ENCODE data around the gene PHTF2. TPM values are rescaled to one million over a fixed set of nuclear protein-coding genes. Genes with fewer than 3 reads are reported as not detected.

PHTF2 gene
- total RNA-seq, 4 donors from 2014 or later = 8.6 to 54.5 (median 14.5) TPM

GRCh38 chr7:77859343-77859742 is 60.8 kb downstream of the PHTF2 start:
- H3K27me3 ChIP-seq = no peaks in the 10 kb centered on the region

DNA sequence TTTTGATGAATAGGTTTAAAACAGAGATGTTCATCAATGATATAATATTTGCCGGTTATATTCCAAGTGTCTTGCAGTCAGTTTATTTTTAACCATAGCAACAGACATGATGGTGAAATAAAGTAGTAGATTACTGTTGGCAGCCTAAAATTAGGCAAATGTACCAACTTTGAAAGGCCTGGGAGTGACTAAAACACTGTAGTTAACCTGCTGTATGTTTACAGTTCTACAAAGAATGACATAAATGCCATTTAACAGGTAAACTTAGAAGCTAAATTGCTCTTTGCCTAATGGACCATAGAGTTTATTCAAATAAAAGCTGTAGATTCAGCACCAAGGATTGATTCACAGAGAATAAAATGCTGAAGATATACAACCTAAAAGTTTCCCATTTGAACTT is 64.1 kb downstream of the PHTF2 start:
- Histone ChIP-seq H3K9me3 (no peaks in the 10 kb centered on the region), H3K27ac (no peak overlapping the region), H3K36me3 (no peaks in the 10 kb centered on the region), H3K4me3 (no peak overlapping the region), H3K27me3 (no peaks in the 10 kb centered on the region), H3K4me1 (peaks cover 0 to 8% (median 0%) of the 10 kb centered on the region in 4 donors)
- no peak for DNase-seq
- TF ChIP-seq CTCF (IDR thresholded peaks at IDR 0.05) (no peak), POLR2A (IDR thresholded peaks at IDR 0.05) (no peak)

More at GRCh38 chr7:77859343-77859742, 60.8 kb downstream of the PHTF2 start:
- Histone ChIP-seq H3K9me3 (no peaks in the 10 kb centered on the region), H3K4me1 (no peaks in the 10 kb centered on the region), H3K4me3 (no peak overlapping the region), H3K27ac (peak overlapping the region in 1 of 4 donors; percentile 19), H3K36me3 (no peaks in the 10 kb centered on the region)
- TF ChIP-seq CTCF (IDR thresholded peaks at IDR 0.05) (no peak), POLR2A (IDR thresholded peaks at IDR 0.05) (no peak)
- DNase-seq = no peak

DNA sequence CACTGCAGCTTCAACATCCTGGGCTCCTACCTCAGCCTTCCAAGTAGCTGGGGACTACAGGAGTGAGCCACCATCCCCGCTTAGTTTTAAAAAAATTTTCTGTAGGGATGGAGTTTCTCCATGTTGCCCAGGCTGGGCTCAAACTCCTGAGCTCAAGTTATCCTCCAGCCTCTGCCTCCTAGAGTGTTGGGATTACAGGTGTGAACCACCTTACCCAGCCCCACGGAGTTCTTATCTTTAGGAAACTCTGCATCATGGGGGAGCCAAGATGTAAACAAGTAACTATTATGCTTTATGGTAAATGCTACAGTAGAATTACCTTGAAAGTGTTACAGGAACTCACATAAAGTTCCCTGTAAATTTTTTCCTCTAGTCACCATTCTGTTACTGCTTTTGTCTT is 65.3 kb downstream of the PHTF2 start:
- no peak overlapping the region for H3K27ac ChIP-seq
- H3K9me3 ChIP-seq = no peaks in the 10 kb centered on the region
- no peaks in the 10 kb centered on the region for H3K27me3 ChIP-seq
- no peak for DNase-seq
- no peaks in the 10 kb centered on the region for H3K36me3 ChIP-seq
- H3K4me1 ChIP-seq = peaks cover 0 to 8% (median 0%) of the 10 kb centered on the region in 4 donors
- H3K4me3 ChIP-seq = no peak overlapping the region
- no peak for TF ChIP-seq CTCF (IDR thresholded peaks at IDR 0.05)
- no peak for TF ChIP-seq POLR2A (IDR thresholded peaks at IDR 0.05)

DNA sequence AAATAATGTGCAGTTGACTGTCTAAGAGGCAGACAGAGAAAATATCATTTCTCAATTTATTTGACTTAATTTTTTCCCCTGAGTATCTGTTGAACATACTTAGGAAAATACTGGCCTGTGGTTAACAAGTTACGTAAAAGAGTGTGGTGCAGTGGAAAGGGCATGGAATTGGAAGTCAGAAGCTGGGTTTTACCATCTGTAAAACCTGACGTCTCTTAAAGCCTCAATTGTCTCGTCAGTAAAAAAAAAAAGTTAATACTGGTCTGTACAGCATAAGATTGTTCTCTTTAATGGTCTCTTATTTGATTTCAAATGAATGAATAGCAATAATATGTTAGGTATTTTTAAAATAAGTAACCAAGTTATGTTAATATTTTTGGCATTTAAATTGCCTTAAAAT is 67.8 kb downstream of the PHTF2 start:
- Histone ChIP-seq H3K9me3 (no peaks in the 10 kb centered on the region), H3K4me3 (no peak overlapping the region), H3K4me1 (peaks cover 0 to 8% (median 0%) of the 10 kb centered on the region in 4 donors), H3K27ac (no peak overlapping the region), H3K27me3 (no peaks in the 10 kb centered on the region), H3K36me3 (no peaks in the 10 kb centered on the region)
- no peak for DNase-seq
- TF ChIP-seq CTCF (IDR thresholded peaks at IDR 0.05) (no peak), POLR2A (IDR thresholded peaks at IDR 0.05) (no peak)

- H3K9me3 ChIP-seq = no peaks in the 10 kb centered on the region
- no peak for DNase-seq
- no peak overlapping the region for H3K4me3 ChIP-seq
- peaks cover 0 to 8% (median 0%) of the 10 kb centered on the region in 4 donors for H3K4me1 ChIP-seq
- H3K36me3 ChIP-seq = no peaks in the 10 kb centered on the region
- H3K27ac ChIP-seq = peak overlapping the region in 1 of 4 donors; percentile 13
- TF ChIP-seq POLR2A (IDR thresholded peaks at IDR 0.05) = no peak
- no peak for TF ChIP-seq CTCF (IDR thresholded peaks at IDR 0.05)
- no peaks in the 10 kb centered on the region for H3K27me3 ChIP-seq
Observed at GRCh38 chr7:77866786-77867536, 68.4 kb downstream of the PHTF2 start.

Measured in Peyer's patch (tissue), 4 donors.